Naive thymus-derived CD8-positive, alpha-beta T cell (primary cell): Measurements from ENCODE around the gene MED17. TPM values are rescaled to one million over a fixed set of nuclear protein-coding genes. Genes with fewer than 3 reads are reported as not detected.

Source experiments
- ATAC-seq, 2 donors: fragments of 150-1000 bp; cut with Tn5 transposase in 1 of 2; sonication (Bioruptor Pico), chemical (Tn5 transposase) in 1 of 2; 1 replicate in 1 of 2; 2 replicates in 1 of 2; pipeline ENCODE4 v1.10.0; 2021; ENCODE audit warnings: mild to moderate bottlenecking in 2 of 2, moderate library complexity in 2 of 2
- POLR2A ChIA-PET: fragments of 350-600 bp; sonication (Branson Sonifier 250); formaldehyde crosslinking; loops from one replicate; lab custom pipeline; 2021; ENCODE audit warnings: antibody characterized with exemption; lab: Charles Lee
- DNase-seq, 10 donors: peaks; one replicate each; pipeline versions ENCODE4 v3.0.0 to v3.0.0-alpha.2; 2020 to 2022
- H3K27ac Mint-ChIP-seq, 10 donors: one replicate each; pipeline ENCODE4 v1.8.0; 2020 to 2022; ENCODE audit warnings: mild to moderate bottlenecking in 10 of 10, mixed read lengths in 10 of 10, moderate library complexity in 4 of 10, inconsistent platforms in 1 of 10
- H3K27me3 Mint-ChIP-seq, 5 donors: one replicate each; pipeline ENCODE4 v1.8.0; 2021 to 2022; ENCODE audit warnings: mixed read lengths in 5 of 5
- H3K36me3 Mint-ChIP-seq, 3 donors: one replicate each; pipeline ENCODE4 v1.8.0; 2020 to 2022; ENCODE audit warnings: mixed read lengths in 3 of 3, mild to moderate bottlenecking in 2 of 3, inconsistent platforms in 1 of 3
- H3K4me1 Mint-ChIP-seq, 4 donors: one replicate each; pipeline ENCODE4 v1.8.0; 2021 to 2022; ENCODE audit warnings: mixed read lengths in 4 of 4
- H3K4me3 Mint-ChIP-seq, 10 donors: one replicate each; pipeline ENCODE4 v1.8.0; 2020 to 2022; ENCODE audit warnings: mild to moderate bottlenecking in 10 of 10, mixed read lengths in 10 of 10, moderate library complexity in 6 of 10, inconsistent platforms in 1 of 10
- H3K9me3 Mint-ChIP-seq, 9 donors: one replicate each; pipeline ENCODE4 v1.8.0; 2020 to 2022; ENCODE audit warnings: mixed read lengths in 9 of 9, mild to moderate bottlenecking in 3 of 9, inconsistent platforms in 1 of 9, moderate library complexity in 1 of 9
- polyA plus RNA-seq, 3 donors: library from polyadenylated mRNA; unstranded; fragments of 300-500 nt; fragmentation: Illumina TruSeq; gene quantifications; one replicate each; pipeline ENCODE4 v1.2.3, GENCODE V29; 2021
- total RNA-seq, 8 experiments: library from RNA in 2 of 8; stranded (reverse) in 2 of 8; gene quantifications; one replicate each; pipeline ENCODE4 v1.2.3 and lab custom pipeline; 2021 to 2026

The MED17 gene
- total and polyA plus RNA-seq, 5 experiments from 2014 or later, result 7.7 to 62.2 (median 20.0) TPM

DNA sequence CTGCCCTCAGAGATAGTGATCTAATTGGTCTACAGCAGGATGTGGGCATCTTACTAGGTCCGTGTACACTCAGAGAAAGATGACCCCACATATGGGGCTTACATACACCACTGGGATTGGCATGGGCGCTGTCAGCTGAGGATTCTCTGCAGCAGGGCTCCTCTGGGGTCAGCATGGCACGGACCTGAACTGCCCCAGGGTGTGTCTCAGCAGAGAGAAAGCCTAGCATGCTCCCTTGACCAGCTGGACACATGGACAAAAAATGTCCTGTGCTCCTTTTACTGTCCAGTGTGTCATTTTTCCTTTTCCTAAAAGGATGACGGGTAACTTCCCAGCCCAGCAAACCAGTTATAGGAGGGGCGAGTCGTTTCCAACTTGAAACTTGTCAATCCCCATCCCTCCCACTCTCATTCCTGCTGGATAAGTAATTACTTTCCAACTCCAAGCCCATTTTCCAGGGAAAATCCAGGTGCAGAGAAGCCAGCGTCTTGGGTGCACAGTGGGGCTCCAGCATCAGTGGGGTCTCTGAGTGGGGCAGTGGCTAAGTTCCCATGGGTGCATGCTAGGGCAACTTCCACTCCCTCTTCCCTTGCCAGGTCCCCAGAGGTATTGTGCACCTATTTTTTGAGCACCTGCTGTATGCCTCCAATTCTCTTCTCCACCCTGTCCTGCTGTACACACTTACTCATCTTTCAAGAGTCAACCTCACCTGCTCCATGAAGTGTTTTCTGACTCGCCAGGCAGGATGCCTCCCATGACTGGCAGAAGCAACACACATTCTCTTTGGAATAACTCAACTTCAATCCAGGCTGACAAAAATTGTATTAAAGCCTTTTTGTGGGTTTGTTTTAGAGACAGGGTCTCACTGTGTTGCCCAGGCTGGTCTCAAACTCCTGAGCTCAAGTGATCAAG lies 61.4 kb downstream of the MED17 start:
- Mint-ChIP-seq H3K4me1 (peaks cover 0 to 6% (median 2%) of the 10 kb centered on the region in 4 donors), H3K36me3 (no peaks in the 10 kb centered on the region), H3K9me3 (no peaks in the 10 kb centered on the region), H3K4me3 (no peak overlapping the region), H3K27me3 (peaks cover 4 to 22% (median 9%) of the 10 kb centered on the region in 5 donors), H3K27ac (no peak overlapping the region)
- POLR2A ChIA-PET, result no interaction called here
- ATAC-seq (no peak), DNase-seq (no peak)

DNA sequence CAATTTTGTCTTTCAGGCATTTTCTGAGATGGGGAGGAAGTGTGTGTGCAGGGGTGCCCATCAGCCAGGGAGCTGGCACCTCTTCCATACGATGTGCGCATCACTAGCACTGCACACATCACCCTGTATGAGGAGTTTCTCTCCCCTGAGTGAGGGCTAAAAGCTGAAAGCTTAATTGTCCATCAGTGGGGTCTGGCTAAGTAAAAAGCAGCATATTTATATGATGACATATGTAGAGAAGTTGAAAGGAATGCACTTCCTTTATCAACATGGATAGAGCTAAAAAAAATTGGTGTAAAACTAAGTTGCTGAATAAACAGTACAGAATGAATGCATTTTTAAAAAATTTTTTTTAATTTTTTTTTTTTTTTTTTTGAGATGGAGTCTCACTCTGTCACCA lies 62.3 kb downstream of the MED17 start:
- ATAC-seq (no peak), DNase-seq (no peak)
- Mint-ChIP-seq H3K36me3 (no peaks in the 10 kb centered on the region), H3K27me3 (peaks cover 9 to 32% (median 9%) of the 10 kb centered on the region in 5 donors), H3K9me3 (no peaks in the 10 kb centered on the region), H3K4me3 (no peak overlapping the region), H3K4me1 (peaks cover 0 to 6% (median 3%) of the 10 kb centered on the region in 4 donors), H3K27ac (no peak overlapping the region)
- POLR2A ChIA-PET, result no interaction called here

DNA sequence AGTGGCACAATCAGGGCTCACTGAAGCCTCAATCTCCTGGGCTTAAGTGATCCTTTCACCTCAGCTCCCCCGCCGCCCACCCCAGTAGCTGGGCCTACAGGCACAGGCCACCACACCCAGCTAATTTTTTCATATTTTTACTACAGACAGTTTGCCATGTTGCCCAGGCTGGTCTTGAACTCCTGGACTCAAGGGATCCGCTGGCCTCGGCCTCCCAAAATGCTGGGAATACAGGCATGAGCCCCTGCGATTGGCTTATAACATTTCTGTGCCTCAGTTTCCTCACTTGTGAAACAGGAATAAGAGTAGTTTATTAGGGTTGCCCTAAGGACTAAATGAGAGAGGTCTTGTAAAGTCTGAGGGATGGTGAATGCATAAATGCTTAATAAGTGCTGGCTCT lies 65.1 kb downstream of the MED17 start:
- DNase-seq (no peak), ATAC-seq (no peak)
- POLR2A ChIA-PET, result no interaction called here
- H3K4me3 Mint-ChIP-seq, result peak overlapping the region in 6 of 10 donors; percentile 39 to 62 (median 46)
- H3K4me1 Mint-ChIP-seq, result peaks cover 0 to 6% (median 3%) of the 10 kb centered on the region in 4 donors
- H3K27ac Mint-ChIP-seq, result no peak overlapping the region
- H3K9me3 Mint-ChIP-seq, result peaks cover 0 to 3% (median 0%) of the 10 kb centered on the region in 9 donors
- H3K27me3 Mint-ChIP-seq, result peaks cover 10 to 40% (median 12%) of the 10 kb centered on the region in 5 donors
- H3K36me3 Mint-ChIP-seq, result no peaks in the 10 kb centered on the region

DNA sequence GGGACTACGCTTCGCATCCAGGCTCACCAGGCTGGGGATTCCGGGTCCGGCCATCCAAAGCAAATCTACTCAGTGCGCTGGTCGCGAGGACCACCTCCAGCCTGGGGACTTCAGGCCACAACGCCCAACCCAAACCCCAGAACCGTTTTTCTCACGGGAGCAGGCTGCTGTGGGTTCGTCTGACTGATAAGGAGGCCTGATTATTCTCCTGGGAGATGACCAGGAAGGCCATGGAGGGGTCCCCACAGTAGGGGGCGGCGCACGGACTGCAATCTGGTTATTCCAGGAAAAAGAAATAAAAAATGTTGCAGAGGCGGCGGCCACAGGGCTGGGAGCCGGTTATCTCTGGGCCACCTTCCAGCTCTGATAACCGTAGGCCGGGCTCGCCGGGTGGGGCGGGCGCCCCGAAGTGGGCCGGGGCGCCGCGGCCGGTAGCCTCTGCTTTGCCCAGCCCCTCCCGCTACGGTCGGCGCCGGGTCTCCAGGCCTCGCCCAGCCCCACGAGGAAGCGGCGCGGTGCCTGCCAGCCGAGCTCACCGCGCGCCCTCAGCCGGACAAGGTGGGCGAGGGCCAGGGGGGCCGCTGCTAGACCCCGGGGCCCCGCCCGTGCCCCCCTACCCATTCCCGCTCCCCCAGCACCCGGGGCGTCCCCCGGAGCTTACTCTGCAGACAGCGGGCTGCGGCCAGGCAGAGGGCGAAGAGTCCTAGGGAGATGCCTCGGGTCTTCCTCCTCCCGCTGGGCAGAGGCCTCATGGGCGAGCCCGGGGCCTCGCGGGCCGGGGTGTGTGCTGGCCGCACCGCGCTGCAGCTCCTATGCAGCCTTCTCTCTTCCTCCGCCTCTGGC lies 65.9 kb downstream of the MED17 start:
- peaks cover 10 to 40% (median 12%) of the 10 kb centered on the region in 5 donors for H3K27me3 Mint-ChIP-seq
- ATAC-seq (no peak), DNase-seq (peak in 1 of 10 donors; percentile 8)
- peaks cover 0 to 6% (median 3%) of the 10 kb centered on the region in 4 donors for H3K4me1 Mint-ChIP-seq
- H3K27ac Mint-ChIP-seq, result no peak overlapping the region
- peak overlapping the region in 6 of 10 donors; percentile 39 to 62 (median 52) for H3K4me3 Mint-ChIP-seq
- H3K36me3 Mint-ChIP-seq, result no peaks in the 10 kb centered on the region
- POLR2A ChIA-PET, result no interaction called here
- H3K9me3 Mint-ChIP-seq, result peaks cover 0 to 3% (median 0%) of the 10 kb centered on the region in 9 donors

DNA sequence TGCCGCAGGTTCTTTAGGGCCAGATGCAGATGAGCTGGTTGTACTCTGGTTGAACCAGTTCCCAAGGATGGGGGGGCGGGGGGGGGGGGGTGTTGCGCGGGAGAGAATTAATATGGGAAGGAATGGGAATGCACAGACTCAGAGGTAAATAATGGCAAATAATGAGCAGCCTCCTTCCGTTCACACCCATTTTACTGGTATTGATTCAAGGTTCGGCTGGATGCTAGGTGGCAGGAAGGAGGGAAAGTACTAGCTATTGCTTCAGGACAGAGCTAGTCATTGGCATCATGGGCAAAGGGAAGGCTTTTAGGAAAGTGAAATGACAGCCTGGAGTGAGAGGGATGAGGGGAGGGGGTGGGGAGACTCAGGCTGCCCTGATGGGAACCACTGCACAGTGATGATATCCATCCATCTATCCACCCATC lies 66.5 kb downstream of the MED17 start, which contains the start of gene VSTM5:
Gene VSTM5, minus strand, starts transcription at position 25 of the 425 bp plus-strand sequence. CDS start 116 bp downstream, outside the sequence.
- Mint-ChIP-seq H3K36me3 (no peaks in the 10 kb centered on the region), H3K27ac (peak within 1 kb of the TSS in 1 of 10 donors; percentile 53), H3K9me3 (peaks cover 0 to 3% (median 0%) of the 10 kb centered on the region in 9 donors), H3K4me1 (peaks cover 0 to 6% (median 3%) of the 10 kb centered on the region in 4 donors), H3K27me3 (peaks cover 10 to 43% (median 17%) of the 10 kb centered on the region in 5 donors), H3K4me3 (peak within 1 kb of the TSS in 7 of 10 donors; percentile 39 to 62 (median 47))
- no peak for DNase-seq
- POLR2A ChIA-PET, result no interaction called here
- no peak for ATAC-seq

DNA sequence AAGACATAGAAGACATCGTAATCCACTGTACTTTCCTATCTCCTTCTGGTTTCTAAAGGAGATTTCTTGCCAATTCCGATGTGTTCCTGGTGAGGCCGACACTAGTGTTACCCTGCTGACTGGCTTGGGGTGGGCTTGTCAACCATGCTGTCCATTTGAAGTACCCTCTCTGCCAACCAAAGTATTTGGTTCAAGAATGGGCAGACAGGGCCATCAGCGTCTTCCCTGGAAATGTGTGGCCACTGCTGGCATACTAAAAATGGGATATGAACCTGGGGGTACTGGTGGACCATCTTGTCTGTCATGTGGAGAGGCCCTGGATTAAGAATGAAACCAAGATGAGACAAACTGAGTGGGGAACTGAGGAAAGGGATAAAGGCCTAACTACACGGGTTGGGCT lies 68.2 kb downstream of the MED17 start:
- Mint-ChIP-seq H3K27me3 (peaks cover 9 to 42% (median 17%) of the 10 kb centered on the region in 5 donors), H3K4me1 (peaks cover 0 to 6% (median 3%) of the 10 kb centered on the region in 4 donors), H3K27ac (no peak overlapping the region), H3K9me3 (peaks cover 0 to 3% (median 0%) of the 10 kb centered on the region in 9 donors), H3K4me3 (no peak overlapping the region), H3K36me3 (no peaks in the 10 kb centered on the region)
- DNase-seq (no peak), ATAC-seq (no peak)
- POLR2A ChIA-PET, result no interaction called here

DNA sequence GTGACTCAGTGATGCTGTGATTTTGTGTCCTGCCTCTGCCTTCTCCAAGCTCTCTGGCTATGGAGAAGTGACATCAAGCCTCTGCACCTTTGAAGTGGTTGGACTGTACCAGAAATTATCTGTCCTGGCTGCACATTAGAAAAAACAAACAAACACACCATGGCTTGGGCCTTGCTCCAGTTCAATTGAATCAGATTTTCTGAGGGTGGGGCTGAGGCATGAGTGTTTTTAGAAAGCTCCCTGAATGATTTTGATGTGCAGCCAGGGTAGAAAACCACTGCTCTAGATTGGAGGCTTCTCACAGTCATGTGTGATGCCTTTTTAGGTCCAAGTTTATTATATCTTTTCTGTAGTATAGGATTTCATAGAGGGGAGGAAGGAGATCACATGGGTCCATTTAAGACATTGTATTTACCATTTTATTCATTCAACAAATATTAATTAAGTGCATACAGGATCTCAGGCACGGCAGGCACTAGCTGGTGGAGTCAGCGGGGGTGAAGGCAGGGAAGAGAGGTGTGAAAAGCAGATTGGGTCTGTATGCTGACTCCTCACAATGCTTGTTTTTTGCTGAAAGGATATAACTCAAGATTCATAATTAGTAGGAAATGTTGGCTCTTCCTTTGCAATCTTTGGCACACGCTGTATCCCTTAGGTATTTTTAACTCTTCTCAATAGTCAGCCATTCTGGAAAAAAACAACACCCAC lies 73.5 kb downstream of the MED17 start:
- H3K27ac Mint-ChIP-seq, result no peak overlapping the region
- no peaks in the 10 kb centered on the region for H3K4me1 Mint-ChIP-seq
- POLR2A ChIA-PET, result no interaction called here
- H3K4me3 Mint-ChIP-seq, result no peak overlapping the region
- no peaks in the 10 kb centered on the region for H3K36me3 Mint-ChIP-seq
- H3K9me3 Mint-ChIP-seq, result peaks cover 0 to 3% (median 0%) of the 10 kb centered on the region in 9 donors
- DNase-seq, result no peak
- peaks cover 1 to 11% (median 7%) of the 10 kb centered on the region in 5 donors for H3K27me3 Mint-ChIP-seq
- ATAC-seq, result no peak

DNA sequence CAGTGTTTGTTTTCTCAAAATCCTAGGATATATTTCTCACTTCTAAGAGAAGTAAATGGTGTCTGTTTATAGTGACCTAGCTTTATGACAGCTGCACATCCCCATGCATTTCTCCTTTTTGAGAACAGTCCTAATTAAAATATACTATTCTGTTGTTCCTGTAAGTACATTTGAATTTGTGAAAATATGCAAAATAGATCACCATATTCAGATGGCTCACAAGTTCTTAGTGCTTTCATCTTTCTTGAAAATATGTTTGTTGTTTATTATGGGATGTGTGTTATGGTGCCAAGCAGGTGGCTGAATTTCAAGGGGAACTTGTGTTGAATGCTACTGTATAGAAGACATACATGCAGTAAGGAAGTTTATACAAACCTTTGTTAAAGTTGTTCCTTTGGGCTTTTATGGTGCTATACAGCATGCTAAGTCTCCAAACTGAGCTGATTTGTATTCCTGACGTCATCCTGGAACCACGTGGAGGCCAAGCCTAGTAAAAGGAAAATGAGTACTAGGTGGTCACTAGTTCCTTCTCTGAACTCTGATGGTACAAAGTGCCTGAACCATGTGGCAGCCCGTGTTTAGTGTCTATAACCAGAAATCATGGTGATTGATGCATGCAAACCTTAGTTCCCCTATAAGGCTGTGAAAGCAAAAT lies 74.2 kb downstream of the MED17 start:
- Mint-ChIP-seq H3K4me3 (no peak overlapping the region), H3K36me3 (no peaks in the 10 kb centered on the region), H3K4me1 (no peaks in the 10 kb centered on the region), H3K9me3 (peaks cover 0 to 3% (median 0%) of the 10 kb centered on the region in 9 donors), H3K27ac (no peak overlapping the region), H3K27me3 (peaks cover 0 to 11% (median 2%) of the 10 kb centered on the region in 5 donors)
- POLR2A ChIA-PET, result no interaction called here
- ATAC-seq (no peak), DNase-seq (no peak)

DNA sequence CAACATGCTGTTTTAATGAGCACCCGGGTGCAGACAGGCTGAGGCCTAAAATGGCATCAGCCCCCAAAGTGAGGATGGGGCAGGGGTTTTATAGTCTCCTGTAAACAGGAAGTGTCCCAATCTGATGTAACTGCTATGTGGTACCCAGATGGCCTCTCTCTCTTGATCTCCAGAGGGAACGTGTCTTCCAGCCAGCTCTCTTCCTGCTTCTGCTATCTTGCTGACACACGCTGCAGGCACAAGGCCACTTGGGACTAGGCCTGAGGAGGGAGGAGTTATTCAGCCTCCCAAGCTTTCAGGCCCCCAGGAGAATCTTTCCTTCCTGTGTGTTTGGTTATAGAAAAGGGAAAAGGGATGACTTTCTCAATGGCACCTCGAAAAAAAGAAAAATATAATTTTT lies 77.7 kb downstream of the MED17 start:
- POLR2A ChIA-PET, result no interaction called here
- Mint-ChIP-seq H3K27ac (no peak overlapping the region), H3K36me3 (no peaks in the 10 kb centered on the region)

More for the DNA sequence above, 77.7 kb downstream of the MED17 start:
- no peak overlapping the region for H3K4me3 Mint-ChIP-seq
- H3K4me1 Mint-ChIP-seq, result no peaks in the 10 kb centered on the region
- H3K27me3 Mint-ChIP-seq, result peaks cover 0 to 6% (median 2%) of the 10 kb centered on the region in 5 donors
- ATAC-seq, result no peak
- no peak for DNase-seq
- no peaks in the 10 kb centered on the region for H3K9me3 Mint-ChIP-seq
